Duodenal mucosa (tissue), 2 donors: Measurements from ENCODE around the gene MAK.
"Not testable (repeated sequence)": the region's sequence is repeated elsewhere in the genome, so short reads cannot be mapped to it uniquely, and the experiment has no call there.

ENCODE experiments used
- H3K27ac ChIP-seq: one replicate; pipeline ENCODE4 v1.7.0; 2013; ENCODE audit warnings: low read depth, low read length
- H3K27me3 ChIP-seq, 2 donors: one replicate each; pipeline ENCODE4 v1.7.0; 2013; ENCODE audit warnings: low read length in 2 of 2, control low read depth in 1 of 2; ENCODE audit not compliant: insufficient read depth in 2 of 2, control insufficient read depth in 1 of 2
- H3K36me3 ChIP-seq, 2 donors: one replicate each; pipeline ENCODE4 v1.7.0; 2013; ENCODE audit warnings: low read length in 2 of 2, control low read depth in 1 of 2; ENCODE audit not compliant: insufficient read depth in 2 of 2, control insufficient read depth in 1 of 2
- H3K4me1 ChIP-seq, 2 donors: one replicate each; pipeline ENCODE4 v1.7.0; 2013; ENCODE audit warnings: low read length in 2 of 2, control low read depth in 1 of 2; ENCODE audit not compliant: insufficient read depth in 2 of 2, control insufficient read depth in 1 of 2
- H3K4me3 ChIP-seq, 2 donors: one replicate each; pipeline ENCODE4 v1.7.0; 2013; ENCODE audit warnings: low read length in 2 of 2, low read depth in 1 of 2
- H3K9ac ChIP-seq, 2 donors: one replicate each; pipeline ENCODE4 v1.7.0; 2013; ENCODE audit warnings: low read length in 2 of 2, low read depth in 1 of 2
- H3K9me3 ChIP-seq, 2 donors: one replicate each; pipeline ENCODE4 v1.7.0; 2013; ENCODE audit warnings: low read length in 2 of 2, control low read depth in 1 of 2; ENCODE audit not compliant: control insufficient read depth in 1 of 2

MAK gene

GRCh38 chr6:10831609-10832008 lies 6.7 kb downstream of the MAK start:
- H3K27ac ChIP-seq = no peak overlapping the region
- H3K27me3 ChIP-seq = peaks cover 9 to 12% of the 10 kb centered on the region in 2 donors
- H3K9me3 ChIP-seq = peaks cover 0 to 4% of the 10 kb centered on the region in 2 donors
- no peaks in the 10 kb centered on the region for H3K4me1 ChIP-seq
- H3K36me3 ChIP-seq = no peaks in the 10 kb centered on the region
- H3K9ac ChIP-seq = no peak overlapping the region
- no peak overlapping the region for H3K4me3 ChIP-seq

DNA sequence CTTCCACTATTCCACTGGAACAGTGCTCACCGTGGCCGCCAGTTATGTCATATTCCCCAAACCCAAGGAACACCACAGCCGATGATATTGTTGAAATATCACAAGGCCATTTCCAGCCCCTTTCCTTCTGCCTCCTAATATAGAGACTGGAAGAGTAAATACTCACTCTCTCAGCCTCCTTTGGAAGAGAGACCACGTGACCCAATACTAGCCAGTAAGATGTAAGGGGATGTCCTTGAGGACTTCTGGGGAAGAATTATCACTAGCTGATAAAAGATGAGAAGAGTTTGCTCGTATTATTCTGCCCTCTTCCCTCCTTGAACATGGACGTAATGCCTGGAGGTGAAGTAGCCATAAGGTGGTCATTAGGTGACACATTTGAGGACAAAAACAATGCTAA lies 13.5 kb downstream of the MAK start:
- H3K9ac ChIP-seq = no peak overlapping the region
- no peaks in the 10 kb centered on the region for H3K27me3 ChIP-seq
- H3K36me3 ChIP-seq = no peaks in the 10 kb centered on the region

GRCh38 chr6:10824297-10824696 lies 14.0 kb downstream of the MAK start:
- Histone ChIP-seq H3K9me3 (no peaks in the 10 kb centered on the region), H3K4me1 (no peaks in the 10 kb centered on the region), H3K9ac (no peak overlapping the region), H3K27ac (no peak overlapping the region), H3K27me3 (no peaks in the 10 kb centered on the region), H3K36me3 (no peaks in the 10 kb centered on the region), H3K4me3 (no peak overlapping the region)

More for the DNA sequence above, 13.5 kb downstream of the MAK start:
- Histone ChIP-seq H3K27ac (no peak overlapping the region), H3K9me3 (no peaks in the 10 kb centered on the region), H3K4me1 (no peaks in the 10 kb centered on the region), H3K4me3 (no peak overlapping the region)

- H3K4me3 ChIP-seq, H3K27ac ChIP-seq, H3K4me1 ChIP-seq, H3K9me3 ChIP-seq, H3K36me3 ChIP-seq, H3K9ac ChIP-seq, H3K27me3 ChIP-seq: not testable (repeated sequence)
Measured at GRCh38 chr6:10814176-10814575, 24.2 kb downstream of the MAK start.

DNA sequence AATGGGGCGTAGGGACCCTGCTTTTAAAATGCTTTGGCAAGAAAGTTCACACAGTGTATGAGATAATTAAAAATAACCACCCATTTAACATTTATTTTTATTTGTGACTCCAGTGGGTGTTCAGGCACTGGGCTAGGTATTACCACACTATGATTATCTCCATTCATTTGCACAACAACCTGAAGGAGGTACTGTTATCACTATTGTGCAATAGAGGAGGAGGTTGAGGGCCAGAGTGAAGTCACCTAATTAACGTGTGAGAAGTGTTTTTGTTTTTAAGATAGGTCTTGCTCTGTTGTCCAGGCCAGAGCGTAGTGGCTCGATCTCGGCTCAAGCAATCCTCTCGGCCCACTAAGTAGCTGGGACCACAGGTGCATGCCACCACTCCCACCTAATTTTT lies 29.2 kb downstream of the MAK start:
- no peaks in the 10 kb centered on the region for H3K27me3 ChIP-seq
- H3K4me3 ChIP-seq = no peak overlapping the region
- no peak overlapping the region for H3K9ac ChIP-seq
- no peaks in the 10 kb centered on the region for H3K4me1 ChIP-seq
- H3K27ac ChIP-seq = no peak overlapping the region
- H3K9me3 ChIP-seq = no peaks in the 10 kb centered on the region
- no peaks in the 10 kb centered on the region for H3K36me3 ChIP-seq

DNA sequence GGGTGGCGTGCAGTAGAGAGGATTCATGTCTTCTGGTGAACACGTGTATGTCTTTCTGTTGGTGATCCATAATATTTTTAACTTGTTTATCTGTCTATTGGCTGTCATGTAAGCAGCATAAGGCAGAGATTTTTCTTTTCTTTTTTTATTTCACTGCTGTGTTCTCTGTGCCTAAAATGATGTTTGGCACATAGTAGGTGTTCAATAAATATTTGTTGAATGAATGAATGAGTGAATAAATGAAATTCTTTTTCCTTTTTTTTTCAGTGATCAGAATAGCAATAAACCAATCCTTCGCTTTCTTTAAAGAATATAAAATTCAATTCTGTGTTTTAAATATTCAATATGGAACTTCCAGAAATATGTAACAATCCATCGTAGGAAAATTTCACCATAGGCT lies 30.0 kb downstream of the MAK start:
- Histone ChIP-seq H3K27me3 (no peaks in the 10 kb centered on the region), H3K4me1 (no peaks in the 10 kb centered on the region), H3K27ac (no peak overlapping the region), H3K36me3 (no peaks in the 10 kb centered on the region), H3K9ac (no peak overlapping the region), H3K4me3 (no peak overlapping the region), H3K9me3 (no peaks in the 10 kb centered on the region)

DNA sequence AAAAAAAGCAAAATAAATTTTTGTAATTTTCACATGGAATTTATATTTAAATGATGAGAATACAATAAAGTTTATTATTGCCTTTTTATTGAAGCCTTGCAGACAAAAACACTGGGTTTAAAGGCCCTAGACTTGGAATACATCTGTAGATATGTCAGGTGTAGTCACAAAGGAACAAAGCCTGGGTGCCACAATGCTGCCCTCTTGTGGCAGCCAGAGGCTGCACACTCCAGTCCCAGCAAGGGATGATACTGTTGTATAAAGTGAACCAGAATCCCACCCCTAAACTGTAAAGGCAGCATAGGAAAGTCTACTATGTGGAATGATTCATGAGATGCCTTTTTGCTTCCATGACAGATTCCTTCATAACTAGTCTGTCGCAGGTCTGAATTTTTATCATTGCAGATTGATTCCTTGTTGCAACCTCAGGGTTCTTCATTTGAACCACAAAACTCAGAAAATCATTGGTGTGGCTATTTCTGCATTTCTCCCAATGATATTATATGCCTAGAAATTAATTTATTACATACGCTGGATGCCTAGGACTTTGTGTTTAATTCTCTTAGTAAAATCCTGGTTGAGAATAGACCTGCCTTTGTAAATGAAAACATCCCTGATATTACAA lies 37.0 kb downstream of the MAK start:
- no peaks in the 10 kb centered on the region for H3K9me3 ChIP-seq
- H3K36me3 ChIP-seq = no peaks in the 10 kb centered on the region
- H3K27me3 ChIP-seq = no peaks in the 10 kb centered on the region
- H3K4me3 ChIP-seq = no peak overlapping the region
- no peak overlapping the region for H3K9ac ChIP-seq
- no peak overlapping the region for H3K27ac ChIP-seq
- H3K4me1 ChIP-seq = no peaks in the 10 kb centered on the region

GRCh38 chr6:10800810-10801209 lies 37.5 kb downstream of the MAK start:
- Histone ChIP-seq H3K9me3 (no peaks in the 10 kb centered on the region), H3K9ac (no peak overlapping the region), H3K27ac (no peak overlapping the region), H3K4me1 (no peaks in the 10 kb centered on the region), H3K36me3 (no peaks in the 10 kb centered on the region), H3K4me3 (no peak overlapping the region), H3K27me3 (no peaks in the 10 kb centered on the region)

DNA sequence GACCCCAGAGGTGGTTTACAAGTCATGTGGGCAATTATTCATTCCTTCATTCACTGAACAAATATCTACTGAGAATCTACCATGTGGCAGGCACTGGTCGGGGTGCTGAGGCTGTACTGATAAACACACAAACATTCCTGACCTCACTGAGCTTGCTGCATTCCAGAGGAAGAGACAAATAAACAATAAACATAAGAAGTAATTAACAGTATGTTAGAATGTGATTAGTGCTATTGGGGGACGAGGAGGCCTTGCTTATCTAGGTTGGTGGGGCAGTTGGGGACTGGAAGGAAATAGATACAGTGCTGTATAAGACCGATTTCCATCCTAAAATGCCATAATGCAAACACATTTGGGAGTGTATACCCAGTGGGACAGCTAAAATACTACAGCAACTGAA lies 44.1 kb downstream of the MAK start:
- H3K9me3 ChIP-seq = no peaks in the 10 kb centered on the region
- H3K4me3 ChIP-seq = no peak overlapping the region
- H3K36me3 ChIP-seq = peaks cover 0 to 5% of the 10 kb centered on the region in 2 donors

DNA sequence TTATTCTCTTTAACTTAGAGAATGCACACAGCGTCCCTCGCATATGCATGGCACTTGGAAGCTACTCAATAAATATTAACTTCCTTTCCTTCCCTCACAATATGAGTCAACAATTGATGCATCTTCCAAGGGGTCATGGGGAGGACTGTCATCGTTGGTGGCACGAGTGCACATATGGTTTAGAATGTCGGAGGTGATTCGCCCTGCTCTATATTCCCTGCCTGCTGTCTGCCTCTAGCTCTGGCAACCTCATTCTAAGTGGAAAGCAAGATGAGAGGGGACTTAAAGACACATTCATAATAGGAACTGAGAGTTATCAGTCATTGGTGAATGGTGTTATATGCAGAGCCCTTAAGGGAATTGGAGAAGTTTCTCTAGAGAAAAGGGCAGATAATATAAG lies 44.6 kb downstream of the MAK start:
- no peak overlapping the region for H3K27ac ChIP-seq
- H3K9ac ChIP-seq = no peak overlapping the region
- H3K4me3 ChIP-seq = no peak overlapping the region
- no peaks in the 10 kb centered on the region for H3K9me3 ChIP-seq
- H3K36me3 ChIP-seq = peaks cover 0 to 5% of the 10 kb centered on the region in 2 donors
- H3K27me3 ChIP-seq = no peaks in the 10 kb centered on the region
- H3K4me1 ChIP-seq = no peaks in the 10 kb centered on the region

More for the DNA sequence above, 44.1 kb downstream of the MAK start:
- Histone ChIP-seq H3K9ac (no peak overlapping the region), H3K27ac (no peak overlapping the region), H3K27me3 (no peaks in the 10 kb centered on the region), H3K4me1 (no peaks in the 10 kb centered on the region)

- Histone ChIP-seq H3K27ac (no peak overlapping the region), H3K9ac (no peak overlapping the region), H3K4me1 (no peaks in the 10 kb centered on the region), H3K9me3 (no peaks in the 10 kb centered on the region), H3K4me3 (no peak overlapping the region), H3K36me3 (peaks cover 0 to 5% of the 10 kb centered on the region in 2 donors), H3K27me3 (no peaks in the 10 kb centered on the region)
Measured at GRCh38 chr6:10793035-10793434, 45.3 kb downstream of the MAK start.
